CD8-positive, alpha-beta memory T cell (primary cell): ENCODE data around the gene RNF125. TPM values are rescaled to one million over a fixed set of nuclear protein-coding genes. Genes with fewer than 3 reads are reported as not detected.
"Not testable (repeated sequence)": the region's sequence is repeated elsewhere in the genome, so short reads cannot be mapped to it uniquely, and the experiment has no call there.

Source experiments
- CTCF ChIA-PET: fragments of 350-600 bp; sonication (Branson Sonifier 250); formaldehyde crosslinking; loops from one replicate; lab custom pipeline; 2021; ENCODE audit warnings: antibody characterized with exemption; lab: Charles Lee
- POLR2A ChIA-PET: fragments of 350-600 bp; sonication (Branson Sonifier 250); formaldehyde crosslinking; loops from one replicate; lab custom pipeline; 2021; ENCODE audit warnings: antibody characterized with exemption; lab: Charles Lee
- DNase-seq, 5 donors: peaks; one replicate each; pipeline versions ENCODE4 v3.0.0 to v3.0.0-alpha.2; 2020 to 2022; ENCODE audit warnings: mixed read lengths in 1 of 5
- H3K27ac ChIP-seq: one replicate; pipeline ENCODE4 v1.7.0; 2013; ENCODE audit warnings: low read depth, mild to moderate bottlenecking, low read length, moderate library complexity
- H3K27me3 ChIP-seq: 2 replicates; pipeline ENCODE4 v1.7.0; 2013; ENCODE audit warnings: low read length, mild to moderate bottlenecking; ENCODE audit not compliant: insufficient read depth, poor library complexity, severe bottlenecking
- H3K36me3 ChIP-seq: 2 replicates; pipeline ENCODE4 v1.7.0; 2013; ENCODE audit warnings: mild to moderate bottlenecking, low read length, moderate library complexity; ENCODE audit not compliant: insufficient read depth
- H3K4me1 ChIP-seq: 2 replicates; pipeline ENCODE4 v1.7.0; 2013; ENCODE audit warnings: mild to moderate bottlenecking, low read length, moderate library complexity; ENCODE audit not compliant: insufficient read depth
- H3K4me3 ChIP-seq: 2 replicates; pipeline ENCODE4 v1.7.0; 2013; ENCODE audit warnings: mild to moderate bottlenecking, low read length
- H3K9me3 ChIP-seq: 2 replicates; pipeline ENCODE4 v1.7.0; 2013; ENCODE audit warnings: mild to moderate bottlenecking, low read length
- H3K27ac Mint-ChIP-seq, 8 donors: one replicate each; pipeline ENCODE4 v1.8.0; 2020 to 2021; ENCODE audit warnings: mixed read lengths in 8 of 8, mild to moderate bottlenecking in 6 of 8, inconsistent platforms in 3 of 8, moderate library complexity in 3 of 8
- H3K27me3 Mint-ChIP-seq, 2 donors: one replicate each; pipeline ENCODE4 v1.8.0; 2020 to 2021; ENCODE audit warnings: mixed read lengths in 2 of 2, mild to moderate bottlenecking in 1 of 2, moderate library complexity in 1 of 2
- H3K36me3 Mint-ChIP-seq, 3 donors: one replicate each; pipeline ENCODE4 v1.8.0; 2020 to 2021; ENCODE audit warnings: mixed read lengths in 3 of 3, inconsistent platforms in 1 of 3, mild to moderate bottlenecking in 1 of 3
- H3K4me1 Mint-ChIP-seq, 3 donors: one replicate each; pipeline ENCODE4 v1.8.0; 2020 to 2021; ENCODE audit warnings: mixed read lengths in 3 of 3, inconsistent platforms in 1 of 3, mild to moderate bottlenecking in 1 of 3
- H3K4me3 Mint-ChIP-seq, 7 donors: one replicate each; pipeline ENCODE4 v1.8.0; 2020 to 2021; ENCODE audit warnings: mixed read lengths in 7 of 7, mild to moderate bottlenecking in 6 of 7, moderate library complexity in 4 of 7, inconsistent platforms in 2 of 7
- H3K9me3 Mint-ChIP-seq, 5 donors: one replicate each; pipeline ENCODE4 v1.8.0; 2020 to 2022; ENCODE audit warnings: mixed read lengths in 5 of 5, mild to moderate bottlenecking in 3 of 5, moderate library complexity in 2 of 5, inconsistent platforms in 1 of 5
- polyA plus RNA-seq: library from polyadenylated mRNA; unstranded; fragments of 300-500 nt; fragmentation: Illumina TruSeq; gene quantifications from one replicate; pipeline ENCODE4 v1.2.3, GENCODE V29; 2021
- total RNA-seq, 2 experiments: library from RNA; stranded (reverse); gene quantifications; one replicate each; pipeline ENCODE4 v1.2.3, GENCODE V29; 2021

The RNF125 gene
- total and polyA plus RNA-seq, 3 experiments from 2014 or later, result 41.3 to 66.6 (median 42.8) TPM

GRCh38 chr18:32072321-32072720 is 53.7 kb downstream of the RNF125 start:
- Histone ChIP-seq H3K4me1 (no peaks in the 10 kb centered on the region), H3K9me3 (no peaks in the 10 kb centered on the region), H3K27ac (no peak overlapping the region), H3K27me3 (no peaks in the 10 kb centered on the region), H3K36me3 (peaks cover 7% of the 10 kb centered on the region), H3K4me3 (no peak overlapping the region)
- peaks cover 0 to 69% (median 24%) of the 10 kb centered on the region in 3 donors for H3K36me3 Mint-ChIP-seq
- peak overlapping the region in 6 of 8 donors; percentile 12 to 71 (median 37) for H3K27ac Mint-ChIP-seq
- peaks cover 6 to 30% (median 17%) of the 10 kb centered on the region in 3 donors for H3K4me1 Mint-ChIP-seq
- ChIA-PET CTCF (interaction anchor here (0.7 to 3.2 kb wide), 22 partner anchors 9 to 167 kb away, joined by 3 to 40 read pairs (median 4); partner anchors contain the start of genes RNF125, RNF138 and TRAPPC8), POLR2A (interaction anchor here (1.1 to 2.0 kb wide), 4 partner anchors 19 to 129 kb away, joined by 3 to 14 read pairs (median 10); partner anchors contain the start of genes RNF125, RNF138 and TRAPPC8)
- DNase-seq, result peak in 1 of 5 donors; percentile 37
- no peaks in the 10 kb centered on the region for H3K27me3 Mint-ChIP-seq
- H3K9me3 Mint-ChIP-seq, result no peaks in the 10 kb centered on the region
- no peak overlapping the region for H3K4me3 Mint-ChIP-seq

DNA sequence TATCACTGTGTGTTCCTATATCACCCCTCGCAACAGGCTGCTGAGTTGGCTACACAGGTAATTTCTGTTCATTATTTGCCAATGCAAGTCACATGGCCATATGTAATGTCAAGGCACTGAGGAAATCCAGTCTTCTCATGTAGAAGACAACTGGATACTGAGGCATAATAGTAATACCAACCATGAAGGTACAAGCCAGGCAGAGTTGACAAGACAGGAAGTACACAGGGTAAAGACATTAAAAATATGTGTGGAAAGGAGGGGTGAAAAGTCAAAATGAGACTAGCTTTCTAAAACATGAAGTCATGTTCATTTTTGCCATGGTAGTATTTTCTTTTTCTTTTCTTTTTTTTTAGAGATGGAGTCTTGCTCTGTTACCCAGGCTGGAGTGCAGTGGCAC is 55.6 kb downstream of the RNF125 start:
- no peaks in the 10 kb centered on the region for H3K9me3 ChIP-seq
- H3K27me3 ChIP-seq, result no peaks in the 10 kb centered on the region
- CTCF ChIA-PET, result interaction anchor here (3.2 kb wide), 1 partner anchor 55 kb away, joined by 40 read pairs; the partner anchor contains the start of gene RNF125
- H3K27ac ChIP-seq, result no peak overlapping the region
- no peak overlapping the region for H3K4me3 Mint-ChIP-seq
- peaks cover 6 to 25% (median 17%) of the 10 kb centered on the region in 3 donors for H3K4me1 Mint-ChIP-seq
- H3K36me3 ChIP-seq, result peaks cover 4% of the 10 kb centered on the region
- peaks cover 0 to 59% (median 16%) of the 10 kb centered on the region in 3 donors for H3K36me3 Mint-ChIP-seq
- peak overlapping the region in 6 of 8 donors; percentile 2 to 57 (median 21) for H3K27ac Mint-ChIP-seq
- H3K4me1 ChIP-seq, result no peaks in the 10 kb centered on the region
- H3K27me3 Mint-ChIP-seq, result no peaks in the 10 kb centered on the region
- DNase-seq, result no peak
- no peaks in the 10 kb centered on the region for H3K9me3 Mint-ChIP-seq
- POLR2A ChIA-PET, result no interaction called here
- no peak overlapping the region for H3K4me3 ChIP-seq

DNA sequence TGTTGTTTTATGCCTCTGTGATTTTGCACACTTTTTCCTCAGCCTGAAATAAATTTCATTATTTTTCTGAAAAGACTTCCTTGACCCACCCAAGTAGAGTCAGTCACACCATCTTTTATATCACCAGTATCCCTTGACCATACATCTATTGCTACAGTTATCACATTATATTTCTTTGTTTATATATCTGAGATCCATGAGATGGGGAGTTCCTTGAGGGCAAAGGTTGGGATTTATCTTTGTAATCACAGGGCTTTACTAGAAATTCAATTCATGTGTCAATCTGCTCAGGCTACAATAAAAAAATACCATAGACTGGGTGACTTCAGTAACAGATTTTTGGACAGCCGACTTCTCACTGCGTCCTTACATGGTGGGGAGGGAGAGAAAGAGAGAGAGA is 60.2 kb downstream of the RNF125 start:
- CTCF ChIA-PET, result no interaction called here
- POLR2A ChIA-PET, result interaction anchor here (0.6 kb wide), 1 partner anchor 163 kb away, joined by 9 read pairs; no protein-coding TSS in a partner anchor
- H3K27me3 Mint-ChIP-seq, result peaks cover 0 to 2% of the 10 kb centered on the region in 2 donors
- no peaks in the 10 kb centered on the region for H3K9me3 Mint-ChIP-seq
- peak overlapping the region in 1 of 8 donors; percentile 54 for H3K27ac Mint-ChIP-seq
- no peak for DNase-seq
- H3K36me3 Mint-ChIP-seq, result peaks cover 0 to 26% (median 14%) of the 10 kb centered on the region in 3 donors
- H3K4me3 Mint-ChIP-seq, result no peak overlapping the region
- no peaks in the 10 kb centered on the region for H3K9me3 ChIP-seq
- H3K27me3 ChIP-seq, result no peaks in the 10 kb centered on the region
- H3K4me1 Mint-ChIP-seq, result peaks cover 14 to 21% (median 19%) of the 10 kb centered on the region in 3 donors
- no peaks in the 10 kb centered on the region for H3K4me1 ChIP-seq
- H3K27ac ChIP-seq, result no peak overlapping the region
- no peak overlapping the region for H3K4me3 ChIP-seq
- peaks cover 4% of the 10 kb centered on the region for H3K36me3 ChIP-seq

DNA sequence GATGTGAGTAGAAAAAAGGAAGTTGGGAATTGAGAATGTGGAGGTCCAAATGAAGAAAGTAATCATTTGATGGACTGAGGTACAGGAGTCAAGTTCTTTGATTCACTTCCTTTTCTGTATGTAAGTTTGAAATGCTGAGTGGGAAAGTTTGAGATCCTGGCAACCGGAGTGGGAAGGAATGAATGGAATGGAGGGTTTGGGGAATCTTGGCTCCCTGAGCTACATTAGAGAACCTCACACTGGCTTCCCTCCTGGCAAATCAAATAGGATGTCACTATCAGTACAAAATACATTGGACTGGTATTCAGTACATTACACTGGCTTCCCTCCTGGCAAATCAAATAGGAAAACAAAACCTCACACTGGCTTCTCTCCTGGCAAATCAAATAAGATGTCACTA is 63.3 kb downstream of the RNF125 start:
- Mint-ChIP-seq H3K4me3 (no peak overlapping the region), H3K9me3 (peaks cover 0 to 3% (median 2%) of the 10 kb centered on the region in 5 donors), H3K4me1 (peaks cover 32 to 36% (median 36%) of the 10 kb centered on the region in 3 donors), H3K36me3 (peaks cover 0 to 10% (median 1%) of the 10 kb centered on the region in 3 donors), H3K27ac (peak overlapping the region in 1 of 8 donors; percentile 100), H3K27me3 (peaks cover 0 to 8% of the 10 kb centered on the region in 2 donors)
- Histone ChIP-seq H3K4me3 (no peak overlapping the region), H3K4me1 (peaks cover 19% of the 10 kb centered on the region), H3K9me3 (no peaks in the 10 kb centered on the region), H3K36me3 (no peaks in the 10 kb centered on the region), H3K27me3 (no peaks in the 10 kb centered on the region), H3K27ac (no peak overlapping the region)
- ChIA-PET POLR2A (no interaction called here), CTCF (interaction anchor here (1.3 kb wide), 1 partner anchor 9 kb away, joined by 4 read pairs; no protein-coding TSS in a partner anchor)
- DNase-seq, result no peak

- no peak for DNase-seq
- Histone ChIP-seq H3K36me3 (no peaks in the 10 kb centered on the region), H3K27ac (no peak overlapping the region), H3K9me3 (no peaks in the 10 kb centered on the region), H3K4me3 (no peak overlapping the region), H3K4me1 (peaks cover 19% of the 10 kb centered on the region), H3K27me3 (no peaks in the 10 kb centered on the region)
- Mint-ChIP-seq H3K4me3 (peak overlapping the region in 5 of 7 donors; percentile 10 to 81 (median 55)), H3K4me1 (peaks cover 36 to 47% (median 46%) of the 10 kb centered on the region in 3 donors), H3K27ac (peak overlapping the region in 6 of 8 donors; percentile 76 to 100 (median 88)), H3K27me3 (peaks cover 0 to 8% of the 10 kb centered on the region in 2 donors), H3K9me3 (peaks cover 0 to 3% (median 2%) of the 10 kb centered on the region in 5 donors), H3K36me3 (peaks cover 0 to 5% (median 1%) of the 10 kb centered on the region in 3 donors)
- ChIA-PET CTCF (interaction anchor here (0.7 to 6.9 kb wide), 5 partner anchors 12 to 212 kb away, joined by 3 to 38 read pairs (median 3); partner anchors contain the start of genes RNF125 and TRAPPC8), POLR2A (no interaction called here)
Measured at GRCh38 chr18:32083781-32084180, 65.2 kb downstream of the RNF125 start.

GRCh38 chr18:32086881-32087280 is 68.3 kb downstream of the RNF125 start:
- DNase-seq, result no peak
- Histone ChIP-seq H3K4me1 (peaks cover 26% of the 10 kb centered on the region), H3K4me3 (no peak overlapping the region), H3K9me3 (no peaks in the 10 kb centered on the region), H3K36me3 (no peaks in the 10 kb centered on the region), H3K27me3 (no peaks in the 10 kb centered on the region), H3K27ac (no peak overlapping the region)
- POLR2A ChIA-PET, result interaction anchor here (0.6 to 3.4 kb wide), 3 partner anchors 38 to 68 kb away, joined by 3 to 30 read pairs (median 3); partner anchors contain the start of gene RNF125
- H3K4me3 Mint-ChIP-seq, result peak overlapping the region in 2 of 7 donors; percentile 12 to 13
- H3K27ac Mint-ChIP-seq, result peak overlapping the region in 5 of 8 donors; percentile 29 to 86 (median 70)
- H3K4me1 Mint-ChIP-seq, result peaks cover 42 to 55% (median 54%) of the 10 kb centered on the region in 3 donors
- H3K36me3 Mint-ChIP-seq, result peaks cover 0 to 4% (median 1%) of the 10 kb centered on the region in 3 donors
- CTCF ChIA-PET, result interaction anchor here (6.9 kb wide), 1 partner anchor 68 kb away, joined by 38 read pairs; the partner anchor contains the start of gene RNF125
- peaks cover 0 to 8% of the 10 kb centered on the region in 2 donors for H3K27me3 Mint-ChIP-seq
- peaks cover 0 to 3% (median 2%) of the 10 kb centered on the region in 5 donors for H3K9me3 Mint-ChIP-seq

- ChIA-PET POLR2A (interaction anchor here (1.0 to 3.9 kb wide), 5 partner anchors 19 to 148 kb away, joined by 4 to 66 read pairs (median 9); partner anchors contain the start of genes RNF125 and TRAPPC8), CTCF (interaction anchor here (1.8 to 6.9 kb wide), 5 partner anchors 13 to 148 kb away, joined by 7 to 38 read pairs (median 13); partner anchors contain the start of genes RNF125 and TRAPPC8)
- not testable (repeated sequence) for H3K27me3 ChIP-seq, H3K27ac ChIP-seq, H3K9me3 ChIP-seq, H3K4me3 ChIP-seq, H3K36me3 ChIP-seq, H3K9me3 Mint-ChIP-seq, H3K27me3 Mint-ChIP-seq, DNase-seq
- H3K27ac Mint-ChIP-seq, result peak overlapping the region in 5 of 8 donors; percentile 56 to 90 (median 64)
- peaks cover 0 to 28% (median 2%) of the 10 kb centered on the region in 3 donors for H3K36me3 Mint-ChIP-seq
- peaks cover 31% of the 10 kb centered on the region for H3K4me1 ChIP-seq
- H3K4me3 Mint-ChIP-seq, result peak overlapping the region in 4 of 7 donors; percentile 47 to 63 (median 56)
- H3K4me1 Mint-ChIP-seq, result peaks cover 40 to 52% (median 51%) of the 10 kb centered on the region in 3 donors
Measured at GRCh38 chr18:32090831-32091230, 72.2 kb downstream of the RNF125 start.
